GM12801 (cell line): Measurements from ENCODE around the gene ZNF683.

ENCODE experiments used
- TF ChIP-seq, protein P1 (sequence below): IDR thresholded peaks from one replicate; pipeline ENCODE4 v1.5.1; 2011; ENCODE audit warnings: control low read depth; ENCODE audit not compliant: insufficient read length; ENCODE audit errors: extremely low read depth

Gene ZNF683

DNA sequence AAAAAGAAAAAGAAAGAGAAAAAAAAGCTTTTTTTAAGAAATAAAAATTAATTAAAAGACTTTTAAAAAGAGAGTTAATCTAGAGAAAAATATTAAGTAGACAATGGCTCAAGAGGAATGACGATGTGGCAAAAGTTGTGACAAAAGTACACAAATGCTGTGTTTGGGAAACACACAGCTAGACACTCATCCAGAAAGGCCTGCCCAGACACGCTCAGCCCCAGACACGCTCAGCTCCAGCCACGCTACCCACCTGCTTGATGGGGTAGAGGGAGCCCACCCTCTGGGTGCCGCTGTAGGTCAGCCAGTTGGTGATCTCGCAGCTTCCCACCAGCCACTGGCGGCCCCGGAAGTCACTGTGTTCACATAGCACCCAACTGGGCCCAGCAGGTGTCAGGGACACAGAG lies 44.6 kb downstream of the ZNF683 start:
- TF ChIP-seq, protein P1, sequence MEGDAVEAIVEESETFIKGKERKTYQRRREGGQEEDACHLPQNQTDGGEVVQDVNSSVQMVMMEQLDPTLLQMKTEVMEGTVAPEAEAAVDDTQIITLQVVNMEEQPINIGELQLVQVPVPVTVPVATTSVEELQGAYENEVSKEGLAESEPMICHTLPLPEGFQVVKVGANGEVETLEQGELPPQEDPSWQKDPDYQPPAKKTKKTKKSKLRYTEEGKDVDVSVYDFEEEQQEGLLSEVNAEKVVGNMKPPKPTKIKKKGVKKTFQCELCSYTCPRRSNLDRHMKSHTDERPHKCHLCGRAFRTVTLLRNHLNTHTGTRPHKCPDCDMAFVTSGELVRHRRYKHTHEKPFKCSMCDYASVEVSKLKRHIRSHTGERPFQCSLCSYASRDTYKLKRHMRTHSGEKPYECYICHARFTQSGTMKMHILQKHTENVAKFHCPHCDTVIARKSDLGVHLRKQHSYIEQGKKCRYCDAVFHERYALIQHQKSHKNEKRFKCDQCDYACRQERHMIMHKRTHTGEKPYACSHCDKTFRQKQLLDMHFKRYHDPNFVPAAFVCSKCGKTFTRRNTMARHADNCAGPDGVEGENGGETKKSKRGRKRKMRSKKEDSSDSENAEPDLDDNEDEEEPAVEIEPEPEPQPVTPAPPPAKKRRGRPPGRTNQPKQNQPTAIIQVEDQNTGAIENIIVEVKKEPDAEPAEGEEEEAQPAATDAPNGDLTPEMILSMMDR: no peak

DNA sequence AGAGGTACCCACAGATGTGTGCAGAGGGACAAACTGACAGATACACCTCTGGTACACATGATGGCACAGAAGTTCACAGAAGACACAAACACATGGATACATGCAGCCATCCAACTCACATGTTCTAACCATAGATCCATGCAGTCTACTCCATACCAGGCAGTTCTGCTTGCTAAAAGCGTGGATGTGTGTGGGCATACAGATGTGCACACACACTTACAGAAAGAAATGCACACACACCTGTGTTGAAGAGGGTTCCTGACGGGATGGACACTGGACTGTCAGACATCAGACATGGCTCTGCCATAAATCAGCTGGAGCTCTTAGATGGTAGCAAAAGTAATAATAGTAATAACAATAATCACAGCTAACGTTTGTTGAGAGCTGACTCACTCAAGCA lies 48.0 kb downstream of the ZNF683 start:
- TF ChIP-seq, protein P1: no peak

DNA sequence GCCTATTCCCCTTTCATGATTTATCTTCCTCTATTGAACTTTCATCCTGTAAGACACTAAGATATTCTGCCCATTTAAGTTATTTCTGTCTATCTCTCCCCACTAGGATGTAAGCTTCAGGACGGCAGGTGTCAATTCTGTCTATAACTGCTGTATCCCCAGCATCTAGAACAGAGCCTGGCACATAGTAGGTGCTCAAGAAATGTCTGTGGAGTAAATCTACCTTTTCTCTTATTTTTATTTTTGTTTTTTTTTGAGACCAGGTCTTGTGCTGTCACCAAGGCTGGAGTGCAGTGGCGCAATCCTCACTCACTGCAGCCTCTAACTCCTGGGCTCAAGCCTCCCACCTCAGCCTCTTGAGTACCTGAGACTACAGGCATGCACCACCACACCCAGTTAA lies 49.2 kb downstream of the ZNF683 start:
- TF ChIP-seq, protein P1: no peak

DNA sequence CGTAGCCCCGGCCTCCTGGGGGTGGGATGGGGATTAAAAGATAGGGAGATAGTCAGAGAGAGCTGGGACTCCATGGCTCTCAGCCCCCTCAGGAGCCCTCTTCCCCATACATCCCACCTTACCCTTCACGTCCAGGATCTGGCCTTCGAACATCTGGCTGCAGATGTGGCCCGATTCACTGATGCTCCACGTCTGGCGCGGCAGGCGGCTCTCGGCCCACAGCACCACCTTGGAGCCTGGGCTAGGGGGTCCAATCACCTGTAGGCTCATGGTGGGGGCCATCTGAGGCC lies 50.6 kb downstream of the ZNF683 start:
- TF ChIP-seq, protein P1: no peak

DNA sequence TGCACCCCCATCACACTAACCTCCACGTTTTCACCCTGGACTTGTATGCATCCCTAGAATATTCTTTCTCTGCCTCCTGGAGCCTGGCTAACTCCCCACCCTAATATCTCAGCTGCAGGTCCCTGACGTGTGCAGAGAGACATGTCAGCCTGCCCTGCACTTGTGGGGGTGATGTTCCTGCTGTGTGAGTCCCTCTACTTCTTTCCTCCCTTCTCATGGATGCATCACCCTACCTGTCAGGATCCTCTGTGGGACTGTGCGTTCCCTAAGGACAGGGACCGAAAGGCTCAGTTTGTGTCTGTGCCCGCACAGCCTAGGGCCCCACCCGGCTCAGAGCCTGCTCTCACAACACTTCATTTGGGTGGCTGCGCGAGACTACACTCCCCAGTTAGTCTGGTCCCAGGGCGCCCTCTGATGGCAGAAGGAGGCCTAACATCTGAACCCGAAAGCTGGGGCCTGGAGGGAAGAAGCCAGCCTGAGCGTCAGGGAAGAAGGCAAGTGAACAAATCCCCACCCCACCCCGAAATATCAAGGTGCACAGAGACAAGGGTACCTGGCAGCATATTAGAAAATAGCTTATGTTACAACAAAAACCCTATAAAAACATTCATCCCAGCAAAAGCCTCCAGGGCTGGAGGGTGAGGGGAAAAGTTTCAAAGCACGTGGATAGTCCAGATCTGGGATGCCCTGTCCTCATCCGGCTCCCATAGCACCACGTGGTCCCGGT lies 51.1 kb downstream of the ZNF683 start:
- TF ChIP-seq, protein P1: no peak

DNA sequence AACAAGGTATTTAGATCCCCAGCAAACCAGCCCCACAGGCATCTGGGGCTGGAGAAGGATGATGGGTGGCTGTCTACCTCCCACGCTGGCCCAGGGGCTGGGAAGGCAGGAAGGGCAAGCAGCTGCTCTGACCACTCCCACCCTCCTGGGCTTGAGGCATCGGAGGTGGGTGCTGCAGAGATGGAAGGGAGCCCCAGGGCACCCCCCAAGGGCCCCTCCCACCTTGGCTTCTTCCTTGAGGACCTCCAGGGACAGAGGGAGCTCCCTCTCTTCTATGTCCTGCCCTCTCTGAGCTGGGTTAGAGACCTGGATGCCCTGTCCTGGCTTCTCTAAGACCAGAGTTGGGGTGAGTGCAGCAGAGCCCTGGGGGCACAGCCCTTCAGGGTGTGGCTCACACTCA lies 51.7 kb downstream of the ZNF683 start:
- TF ChIP-seq, protein P1: no peak

DNA sequence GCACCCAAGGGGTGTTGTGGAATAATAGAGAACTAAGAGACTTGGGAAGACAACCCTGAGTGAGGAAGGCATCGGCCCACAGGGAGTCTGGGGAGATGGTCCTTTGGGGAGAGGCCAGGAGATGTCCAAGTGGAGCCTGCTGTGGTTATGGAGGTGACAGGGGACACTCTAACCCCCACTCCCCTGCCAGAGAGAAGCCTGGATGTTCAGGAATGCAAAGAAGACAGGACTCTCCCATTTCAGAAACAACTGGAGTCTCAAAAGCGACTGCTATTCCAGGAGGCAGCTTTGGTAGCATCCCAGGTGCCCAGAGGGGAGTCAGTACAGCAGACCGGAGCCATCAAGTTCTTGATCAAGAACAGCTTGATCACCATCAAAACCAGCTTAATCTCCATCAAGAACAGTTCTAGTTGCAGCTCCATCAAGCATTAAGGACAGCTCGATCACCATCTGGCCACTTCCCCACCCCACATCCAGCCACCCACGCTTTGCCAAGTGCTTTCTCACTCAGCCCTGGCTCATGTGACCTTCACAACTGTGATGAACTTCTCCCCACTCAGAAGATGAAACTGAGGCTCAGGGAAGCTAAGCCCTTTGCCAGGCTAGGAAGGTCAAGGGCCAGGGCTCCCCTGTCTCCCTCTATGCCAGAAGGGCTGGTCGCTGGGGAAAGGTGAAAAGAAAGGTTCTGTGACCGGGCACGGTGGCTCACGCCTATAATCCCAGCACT lies 54.0 kb downstream of the ZNF683 start:
- TF ChIP-seq, protein P1: no peak
